Left lobe of liver (tissue), 2 donors: Measurements from ENCODE around the gene PLAAT2. TPM values are rescaled to one million over a fixed set of nuclear protein-coding genes. Genes with fewer than 3 reads are reported as not detected.
"Not testable (repeated sequence)": the region's sequence is repeated elsewhere in the genome, so short reads cannot be mapped to it uniquely, and the experiment has no call there.

ENCODE experiments used
- ATAC-seq: fragments of 200-7000 bp; cut with Tn5 transposase; one replicate; pipeline ENCODE4 v1.9.1; 2020; ENCODE audit warnings: mild to moderate bottlenecking, moderate library complexity
- DNase-seq: peaks from one replicate; pipeline ENCODE4 v3.0.0-alpha.2; 2020; ENCODE audit warnings: low spot score
- total RNA-seq: library from RNA; stranded (reverse); gene quantifications from one replicate; pipeline ENCODE4 v1.2.1, GENCODE V29; 2021
- donor health status: DM: no; HTN: no; CAD: no; lungs with moderate emphysema.
- donor health status: DM: no; HTN: yes; CAD: no.

The PLAAT2 gene
- total RNA-seq, 1 donor from 2014 or later, result 1.2 TPM

GRCh38 chr11:63551091-63551888 lies 11.9 kb downstream of the PLAAT2 start:
- DNase-seq (peak; percentile 18), ATAC-seq (peak; percentile 16)

- not testable (repeated sequence) for ATAC-seq
- peak; percentile 36 for DNase-seq
These were observed 13.0 kb downstream of the PLAAT2 start for GRCh38 chr11:63550156-63550700.

DNA sequence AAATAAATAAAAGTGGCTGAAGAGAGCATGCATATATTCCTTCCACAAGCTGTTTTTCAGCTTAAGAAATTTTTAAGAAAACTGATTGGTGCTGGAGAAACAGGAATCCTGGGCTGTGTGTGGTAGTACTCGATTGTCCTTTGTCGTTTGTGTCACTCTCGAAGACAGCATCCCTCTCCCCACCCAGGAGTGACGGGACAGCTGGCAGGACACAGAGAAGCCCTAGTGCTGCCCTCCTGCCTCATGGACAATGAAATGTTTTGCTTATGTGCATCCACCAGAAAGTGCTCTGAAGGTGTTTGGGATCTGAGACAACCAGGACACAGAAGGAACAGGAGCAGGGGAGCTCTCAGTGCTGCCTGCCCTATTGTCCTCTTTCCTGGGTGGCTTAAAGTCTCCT lies 13.8 kb downstream of the PLAAT2 start:
- no peak for ATAC-seq
- no peak for DNase-seq

DNA sequence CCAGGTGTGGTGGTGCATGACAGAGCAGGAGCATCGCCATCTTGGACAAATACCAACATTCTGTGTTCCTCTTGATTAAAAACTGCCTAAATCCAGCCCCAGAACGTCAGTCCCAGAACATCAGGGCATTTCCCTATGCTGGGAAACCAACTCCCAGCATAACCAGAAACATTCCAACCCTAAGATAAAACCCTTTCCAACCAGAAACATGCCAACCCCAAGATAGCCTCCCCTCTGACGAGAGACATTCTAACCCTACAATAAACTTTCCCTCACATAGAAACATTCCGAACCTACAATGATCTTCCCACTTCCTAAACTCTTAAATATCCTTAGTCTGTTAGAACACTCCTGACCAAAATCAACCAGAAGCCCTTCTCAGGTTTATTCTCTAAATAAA lies 15.0 kb downstream of the PLAAT2 start:
- ATAC-seq (no peak), DNase-seq (no peak)

DNA sequence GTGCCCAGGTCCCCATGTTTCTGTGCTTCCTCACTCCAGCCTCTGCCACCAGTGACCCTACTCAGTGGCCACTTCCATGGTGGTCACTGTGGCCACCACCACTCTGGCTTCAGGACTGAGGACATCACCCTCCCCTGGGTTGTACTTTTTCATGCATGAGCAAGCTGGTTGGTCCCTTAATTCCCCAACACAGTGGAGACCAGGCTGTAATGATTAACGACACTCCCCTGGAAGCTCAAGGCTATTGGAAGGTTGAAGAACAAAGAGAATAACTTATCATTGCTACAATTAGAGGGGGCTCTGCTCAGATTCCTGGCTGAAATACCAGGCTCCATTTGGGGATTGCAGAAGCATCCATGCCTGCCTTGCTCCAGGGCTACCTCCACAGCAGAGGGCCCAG lies 16.1 kb downstream of the PLAAT2 start:
- no peak for DNase-seq
- ATAC-seq, result no peak

DNA sequence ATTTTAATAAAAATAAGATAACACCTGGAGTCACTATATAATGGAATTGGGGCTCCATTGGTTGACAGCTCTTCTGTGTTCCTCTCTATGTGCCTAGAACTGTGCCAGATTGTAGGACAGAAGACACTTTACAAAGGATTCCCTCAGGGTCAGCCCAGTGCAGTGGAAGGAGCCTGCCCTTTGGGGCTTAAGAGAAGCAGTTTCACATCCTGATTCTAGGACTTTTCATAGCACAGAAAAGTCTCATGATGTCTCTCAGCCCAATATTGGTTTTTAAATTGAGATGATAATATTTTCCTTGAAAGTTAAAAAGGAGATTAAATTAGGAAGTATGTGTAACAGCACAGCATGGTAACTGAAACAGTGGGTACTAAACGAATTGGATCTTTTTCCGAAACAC lies 19.5 kb downstream of the PLAAT2 start:
- DNase-seq (no peak), ATAC-seq (no peak)

DNA sequence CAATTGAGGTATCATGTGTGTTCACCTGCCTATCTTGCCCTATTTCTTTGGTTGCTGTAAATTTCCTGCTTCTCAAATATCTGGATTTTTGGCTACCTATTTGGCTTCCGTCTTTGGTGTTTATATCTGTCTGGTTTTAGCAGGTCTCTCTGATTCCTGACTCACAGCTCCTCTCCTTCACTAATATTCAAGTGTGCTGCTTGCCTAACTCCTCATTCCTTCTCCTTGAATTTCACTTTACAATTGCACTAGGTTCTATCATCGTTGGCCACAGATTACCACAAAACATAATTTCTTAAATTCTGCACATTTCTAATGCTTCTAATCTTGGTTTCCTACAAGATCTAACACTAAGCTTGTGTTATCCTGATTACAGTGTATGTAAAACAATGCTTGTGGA lies 20.7 kb downstream of the PLAAT2 start:
- not testable (repeated sequence) for DNase-seq, ATAC-seq

- ATAC-seq (peak; percentile 87), DNase-seq (peak; percentile 90)
These were observed 25.7 kb downstream of the PLAAT2 start for GRCh38 chr11:63537293-63538101.

DNA sequence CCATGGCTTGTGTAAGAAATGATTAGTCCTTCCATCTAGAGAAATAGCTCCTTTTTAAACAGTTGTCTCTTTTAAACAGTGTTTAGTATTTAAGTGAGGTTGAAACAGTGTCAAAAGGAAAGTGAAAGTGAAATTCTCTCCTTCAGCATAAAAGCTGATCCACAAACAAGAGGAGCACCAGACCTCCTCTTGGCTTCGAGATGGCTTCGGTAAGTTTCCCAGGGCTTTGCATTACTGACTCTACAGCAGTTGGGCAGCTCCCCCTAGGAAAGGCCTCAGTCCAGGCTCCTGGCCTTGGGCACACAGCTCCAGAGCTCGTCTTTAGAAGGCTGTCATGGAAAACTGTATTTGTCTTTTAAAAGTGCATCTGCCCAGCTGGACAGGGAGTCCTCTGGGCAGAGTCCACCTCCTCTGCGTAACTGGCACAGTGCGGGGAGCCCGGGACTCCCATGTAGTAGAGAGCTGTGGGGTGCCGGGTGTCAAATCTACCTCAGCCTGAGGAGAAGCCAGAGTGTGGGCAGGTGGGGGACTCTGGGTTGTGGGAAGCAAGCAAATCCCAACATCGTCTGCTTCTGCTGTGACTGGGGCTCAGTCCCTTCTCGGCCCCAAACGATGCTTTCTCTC lies 26.4 kb downstream of the PLAAT2 start, which contains the start of gene PLAAT4:
Gene PLAAT4 (plus strand): TSS at position 140 of the 624 bp plus-strand sequence. CDS start 61 bp downstream, at position 201.
- DNase-seq (peak; percentile 87), ATAC-seq (peak; percentile 86)

DNA sequence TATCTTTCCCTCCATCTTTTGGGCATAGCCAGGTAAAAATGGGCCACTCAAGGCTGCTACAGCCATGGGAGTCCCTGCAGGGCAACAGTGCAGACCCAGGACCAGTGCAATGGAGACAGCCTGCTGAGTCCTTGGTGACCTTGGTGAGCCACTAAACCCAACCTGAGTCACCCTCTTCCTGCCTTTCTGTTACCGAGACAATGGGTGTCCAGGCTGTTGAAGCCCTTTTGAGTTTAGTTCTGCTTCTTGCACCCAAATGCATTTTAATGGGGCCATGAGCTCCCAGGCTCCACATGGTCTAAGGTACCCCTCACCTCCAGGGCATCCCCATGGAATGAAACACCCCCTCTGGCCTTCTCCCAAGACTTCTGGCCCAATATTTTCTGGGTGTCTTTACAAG lies 27.4 kb downstream of the PLAAT2 start:
- ATAC-seq (no peak), DNase-seq (no peak)

GRCh38 chr11:63534895-63535461 lies 28.2 kb downstream of the PLAAT2 start:
- DNase-seq (no peak), ATAC-seq (no peak)

GRCh38 chr11:63534076-63534475 lies 29.1 kb downstream of the PLAAT2 start:
- ATAC-seq (no peak), DNase-seq (no peak)

DNA sequence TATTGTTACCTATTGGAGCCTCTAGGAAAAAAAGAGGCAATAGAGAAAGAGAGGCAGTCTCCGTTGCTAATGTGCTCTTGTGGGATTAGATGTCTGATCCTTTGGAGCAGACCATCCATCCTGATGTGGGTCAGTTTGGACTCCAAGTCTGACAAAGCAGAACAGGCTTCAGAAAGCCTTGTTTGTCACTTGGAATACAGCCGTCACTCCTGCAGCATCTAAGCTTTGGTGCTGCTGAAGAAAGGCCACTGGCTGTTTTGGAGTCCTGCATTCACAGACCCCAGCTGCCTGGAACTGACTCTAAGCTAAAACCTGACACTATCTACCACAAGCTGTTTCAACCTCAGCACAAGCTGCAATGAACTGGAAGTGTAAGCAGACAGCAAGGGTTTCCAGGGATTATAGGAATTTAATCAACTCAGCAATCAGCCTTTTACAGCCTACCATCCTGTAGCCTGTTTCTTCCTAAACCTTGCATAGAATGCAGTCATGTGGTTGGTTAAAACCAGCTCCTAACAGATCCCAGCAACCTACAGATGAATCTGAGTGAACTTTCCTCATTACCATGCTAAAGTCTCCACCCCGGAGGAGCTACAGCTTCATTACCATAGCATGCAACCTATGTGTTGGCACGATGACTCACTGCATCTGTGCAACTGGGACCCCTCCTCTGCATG lies 30.2 kb downstream of the PLAAT2 start:
- ATAC-seq, result no peak

DNA sequence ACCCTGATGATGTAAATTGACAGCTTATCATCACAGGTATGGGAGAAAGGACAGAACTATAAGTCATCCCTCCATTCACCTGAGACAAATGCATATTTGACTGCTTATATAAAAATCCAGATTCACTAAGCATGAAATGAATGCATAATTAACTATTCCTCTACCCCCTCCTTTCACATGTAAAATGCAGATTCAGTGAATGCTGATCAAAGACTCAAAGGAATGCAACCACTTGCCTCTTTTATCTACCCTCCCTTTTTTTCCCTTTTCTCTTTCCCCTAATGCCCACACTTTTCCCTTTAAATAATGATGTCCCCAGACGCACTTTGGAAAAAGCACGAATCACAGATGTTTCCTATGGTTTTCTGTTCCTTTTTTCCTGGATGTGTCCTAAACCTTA lies 31.1 kb downstream of the PLAAT2 start:
- ATAC-seq, result no peak
- no peak for DNase-seq

More for the DNA sequence above, 30.2 kb downstream of the PLAAT2 start:
- DNase-seq, result no peak

DNA sequence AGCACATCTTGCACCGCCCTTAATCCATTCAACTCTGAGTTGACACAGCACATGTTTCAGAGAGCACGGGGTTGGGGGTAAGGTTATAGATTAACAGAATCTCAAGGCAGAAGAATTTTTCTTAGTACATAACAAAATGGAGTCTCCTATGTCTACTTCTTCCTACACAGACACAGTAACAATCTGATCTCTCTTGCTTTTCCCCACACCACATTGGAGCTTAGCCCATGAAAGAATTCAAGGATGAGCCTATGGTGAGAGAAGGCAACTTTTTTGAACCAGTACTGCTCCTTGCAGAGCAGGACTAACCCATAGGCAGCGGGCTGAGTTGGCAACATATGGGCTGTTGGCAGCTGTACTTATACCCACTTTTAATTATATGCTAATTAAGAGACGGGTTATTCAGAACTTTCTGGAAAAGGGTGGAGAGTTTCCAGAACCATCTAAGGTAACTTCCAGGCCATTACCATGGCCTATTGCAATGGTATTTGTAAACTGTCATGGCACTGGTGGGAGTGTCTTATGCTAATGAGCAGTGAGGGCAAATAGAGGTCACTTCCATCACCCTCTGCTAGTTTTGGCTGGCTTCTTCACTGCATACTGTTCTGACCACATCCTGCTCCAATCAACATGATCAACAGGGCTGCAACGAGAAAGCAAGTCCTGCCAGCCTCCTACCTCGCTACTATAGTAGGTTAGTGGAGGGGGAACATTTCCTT lies 31.9 kb downstream of the PLAAT2 start:
- ATAC-seq, result peak; percentile 96
- DNase-seq, result not testable (repeated sequence)

DNA sequence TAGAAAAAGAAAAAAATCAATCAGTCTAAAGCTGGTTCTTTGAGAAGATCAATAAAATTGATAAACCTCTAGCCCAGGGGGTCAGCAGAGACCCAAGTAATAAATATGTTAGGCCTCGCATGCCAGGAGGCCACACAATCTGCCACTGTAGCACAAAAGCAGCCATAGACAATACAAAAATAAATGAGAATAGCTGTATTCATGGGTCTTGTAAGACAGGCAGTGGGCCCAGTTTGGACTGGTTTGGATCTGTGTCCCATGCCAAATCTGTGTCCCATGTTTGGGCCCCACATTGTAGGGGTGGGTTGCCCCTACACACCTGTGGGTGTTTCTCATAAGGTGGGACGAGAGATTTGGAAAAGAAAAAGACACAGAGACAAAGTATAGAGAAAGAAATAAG lies 33.2 kb downstream of the PLAAT2 start:
- ATAC-seq (no peak), DNase-seq (no peak)

- DNase-seq, ATAC-seq: not testable (repeated sequence)
These were observed 33.8 kb downstream of the PLAAT2 start for GRCh38 chr11:63529373-63529772.

DNA sequence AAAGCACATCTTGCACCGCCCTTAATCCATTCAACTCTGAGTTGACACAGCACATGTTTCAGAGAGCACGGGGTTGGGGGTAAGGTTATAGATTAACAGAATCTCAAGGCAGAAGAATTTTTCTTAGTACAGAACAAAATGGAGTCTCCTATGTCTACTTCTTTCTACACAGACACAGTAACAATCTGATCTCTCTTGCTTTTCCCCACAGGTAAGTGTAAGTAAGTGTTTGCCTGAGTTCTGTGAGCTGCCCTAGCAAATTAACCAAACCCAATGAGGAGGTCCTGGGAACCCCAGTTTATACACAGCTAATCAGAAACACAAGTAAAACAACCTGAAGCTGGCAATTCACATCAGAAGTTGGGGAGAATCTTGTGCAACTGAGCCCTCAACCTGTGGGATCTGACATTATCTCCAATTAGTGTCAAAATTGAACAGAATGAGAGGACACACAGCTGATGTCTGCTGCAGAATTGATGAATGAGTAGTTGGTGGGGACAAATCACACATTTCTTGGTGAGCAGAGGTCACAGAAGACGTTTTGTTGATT lies 34.4 kb downstream of the PLAAT2 start:
- ATAC-seq, DNase-seq: not testable (repeated sequence)

- ATAC-seq, DNase-seq: not testable (repeated sequence)
These were observed 35.0 kb downstream of the PLAAT2 start for GRCh38 chr11:63528156-63528555.
